ENCODE data around the gene NHLH2. TPM values are rescaled to one million over a fixed set of nuclear protein-coding genes. Genes with fewer than 3 reads are reported as not detected.
A peak's percentile ranks its signal among the peaks of the same experiment; 100 is the strongest.

The NHLH2 gene
- total RNA-seq, 1 experiment from 2014 or later: not detected

- in situ Hi-C loops (cut with HindIII; ENCODE audit: low pct_unique_long_range_greater_than_20kb, low sequenced_read_pairs): no loop called here
- DNase-seq (ENCODE audit: low read depth, low spot score): no peak
These were observed 26.1 kb downstream of the NHLH2 start for GRCh38 chr1:115814685-115815398.

DNA sequence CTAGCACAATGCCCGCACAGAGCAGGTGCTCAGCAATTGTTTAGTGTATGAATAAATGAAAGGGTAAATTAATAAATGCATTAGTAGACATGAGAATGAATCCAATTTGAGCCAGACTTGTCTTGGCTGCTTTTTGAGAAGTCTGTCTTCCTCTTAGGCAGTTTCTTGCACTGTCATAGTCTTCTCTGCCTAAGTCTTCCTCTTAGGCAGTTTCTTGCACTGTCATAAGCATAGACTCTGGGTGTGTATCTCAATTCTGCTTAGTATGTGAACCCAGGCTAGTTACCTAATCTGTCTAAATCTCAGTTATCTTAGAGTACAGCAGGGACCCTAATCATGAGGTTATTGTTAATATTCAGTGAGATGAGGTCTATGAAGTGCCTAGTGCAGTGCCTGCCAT, 27.2 kb downstream of the NHLH2 start:
- DNase-seq (ENCODE audit: low read depth, low spot score): no peak
- in situ Hi-C loops (cut with HindIII; ENCODE audit: low pct_unique_long_range_greater_than_20kb, low sequenced_read_pairs): no loop called here

GRCh38 chr1:115811140-115811828, 29.6 kb downstream of the NHLH2 start:
- no peak for DNase-seq (ENCODE audit: low read depth, low spot score)
- in situ Hi-C loops (cut with HindIII; ENCODE audit: low pct_unique_long_range_greater_than_20kb, low sequenced_read_pairs): no loop called here

GRCh38 chr1:115810609-115811008, 30.3 kb downstream of the NHLH2 start:
- in situ Hi-C loops (cut with HindIII; ENCODE audit: low pct_unique_long_range_greater_than_20kb, low sequenced_read_pairs): no loop called here
- no peak for DNase-seq (ENCODE audit: low read depth, low spot score)

DNA sequence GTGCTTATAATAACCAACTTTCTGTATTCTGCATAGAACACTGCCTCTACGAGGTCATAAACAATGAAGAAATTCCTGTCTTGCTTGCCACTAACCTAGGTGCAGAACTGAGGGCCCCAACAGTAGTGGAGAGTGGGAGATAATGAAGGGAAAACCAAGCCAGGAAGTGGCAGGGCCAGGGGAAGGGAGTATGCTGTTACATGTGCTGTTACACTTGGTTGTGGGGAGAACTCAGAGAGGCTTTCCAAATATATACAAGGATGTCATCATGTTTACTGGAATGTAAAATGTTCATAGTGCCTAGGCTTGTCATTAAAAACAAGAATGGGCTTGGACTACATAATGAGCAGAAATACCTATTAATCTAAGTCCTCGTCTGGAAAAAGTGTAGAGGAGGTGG, 31.1 kb downstream of the NHLH2 start:
- DNase-seq (ENCODE audit: low read depth, low spot score): no peak
- in situ Hi-C loops (cut with HindIII; ENCODE audit: low pct_unique_long_range_greater_than_20kb, low sequenced_read_pairs): no loop called here

- in situ Hi-C loops (cut with HindIII; ENCODE audit: low pct_unique_long_range_greater_than_20kb, low sequenced_read_pairs): no loop called here
These were observed 31.9 kb downstream of the NHLH2 start for GRCh38 chr1:115809076-115809475.

GRCh38 chr1:115807723-115808122, 33.2 kb downstream of the NHLH2 start:
- in situ Hi-C loops (cut with HindIII; ENCODE audit: low pct_unique_long_range_greater_than_20kb, low sequenced_read_pairs): no loop called here
- peak; percentile 79 for DNase-seq (ENCODE audit: low read depth, low spot score)

More at GRCh38 chr1:115809076-115809475, 31.9 kb downstream of the NHLH2 start:
- DNase-seq (ENCODE audit: low read depth, low spot score): no peak

- in situ Hi-C loops (cut with HindIII; ENCODE audit: low pct_unique_long_range_greater_than_20kb, low sequenced_read_pairs): no loop called here
- no peak for DNase-seq (ENCODE audit: low read depth, low spot score)
These were observed 35.3 kb downstream of the NHLH2 start for GRCh38 chr1:115805597-115805996.

- in situ Hi-C loops (cut with HindIII; ENCODE audit: low pct_unique_long_range_greater_than_20kb, low sequenced_read_pairs): no loop called here
- DNase-seq (ENCODE audit: low read depth, low spot score): no peak
These were observed 38.5 kb downstream of the NHLH2 start for GRCh38 chr1:115802416-115802815.

- in situ Hi-C loops (cut with HindIII; ENCODE audit: low pct_unique_long_range_greater_than_20kb, low sequenced_read_pairs): no loop called here
- no peak for DNase-seq (ENCODE audit: low read depth, low spot score)
These were observed 43.4 kb downstream of the NHLH2 start for GRCh38 chr1:115797486-115797885.

- in situ Hi-C loops (cut with HindIII; ENCODE audit: low pct_unique_long_range_greater_than_20kb, low sequenced_read_pairs): no loop called here
- DNase-seq (ENCODE audit: low read depth, low spot score): no peak
These were observed 44.0 kb downstream of the NHLH2 start for GRCh38 chr1:115796897-115797296.

DNA sequence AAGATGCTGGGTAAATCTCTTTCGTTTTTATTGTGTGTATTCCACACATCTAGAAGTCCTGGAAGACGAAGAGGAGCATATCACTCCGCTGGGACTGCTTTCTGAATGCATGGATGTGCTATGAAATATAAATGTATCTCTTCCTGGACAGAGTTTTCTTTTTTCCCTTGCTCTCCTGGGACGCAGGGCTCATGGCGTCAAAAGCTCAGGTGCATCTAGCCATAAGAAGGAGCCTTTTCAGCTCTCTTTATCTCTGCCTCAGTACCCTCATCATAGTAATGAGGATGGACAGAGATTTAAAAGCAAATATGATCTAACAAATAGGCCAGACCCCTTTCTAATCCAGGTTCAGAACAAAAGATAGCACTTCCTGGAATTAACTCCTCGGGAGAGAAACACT, 44.9 kb downstream of the NHLH2 start:
- no peak for DNase-seq (ENCODE audit: low read depth, low spot score)
- in situ Hi-C loops (cut with HindIII; ENCODE audit: low pct_unique_long_range_greater_than_20kb, low sequenced_read_pairs): no loop called here

DNA sequence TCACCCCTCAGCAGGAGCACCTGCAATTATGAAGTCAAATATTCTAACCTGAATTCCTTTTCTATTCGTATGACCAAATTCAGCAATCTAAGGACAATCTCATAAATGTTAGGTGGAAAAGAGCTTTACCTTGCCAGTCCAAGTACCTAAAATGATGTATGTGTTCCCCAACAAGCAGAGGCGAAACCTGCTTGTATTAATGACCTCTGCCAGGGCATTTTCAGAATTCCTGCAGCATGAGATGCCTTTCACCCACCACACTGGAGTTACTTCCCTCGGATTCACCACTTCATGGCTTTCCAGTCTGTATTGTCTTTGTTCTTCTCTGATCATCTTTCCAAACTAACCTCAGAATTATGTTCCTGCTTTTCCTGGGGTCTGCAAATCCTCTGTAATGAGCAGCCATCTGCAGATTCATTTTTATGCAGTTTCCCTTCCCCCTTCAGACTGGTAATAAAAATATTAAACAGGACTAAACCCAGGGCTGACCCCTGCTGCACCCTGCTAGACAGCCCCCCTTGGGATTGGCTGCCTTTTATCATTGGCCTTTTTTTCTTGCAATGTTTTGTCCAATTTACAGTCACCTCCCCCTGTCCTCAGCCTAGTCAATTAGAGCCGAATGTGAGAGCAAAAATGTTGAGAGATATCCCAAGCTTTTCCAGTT, 45.8 kb downstream of the NHLH2 start:
- in situ Hi-C loops (cut with HindIII; ENCODE audit: low pct_unique_long_range_greater_than_20kb, low sequenced_read_pairs): no loop called here
- no peak for DNase-seq (ENCODE audit: low read depth, low spot score)

- DNase-seq (ENCODE audit: low read depth, low spot score): no peak
- in situ Hi-C loops (cut with HindIII; ENCODE audit: low pct_unique_long_range_greater_than_20kb, low sequenced_read_pairs): no loop called here
These were observed 47.8 kb downstream of the NHLH2 start for GRCh38 chr1:115793162-115793561.

- in situ Hi-C loops (cut with HindIII; ENCODE audit: low pct_unique_long_range_greater_than_20kb, low sequenced_read_pairs): no loop called here
- DNase-seq (ENCODE audit: low read depth, low spot score): no peak
These were observed 49.1 kb downstream of the NHLH2 start for GRCh38 chr1:115791816-115792215.

- no peak for DNase-seq (ENCODE audit: low read depth, low spot score)
- in situ Hi-C loops (cut with HindIII; ENCODE audit: low pct_unique_long_range_greater_than_20kb, low sequenced_read_pairs): no loop called here
These were observed 50.1 kb downstream of the NHLH2 start for GRCh38 chr1:115790846-115791245.

GRCh38 chr1:115790356-115790755, 50.6 kb downstream of the NHLH2 start:
- in situ Hi-C loops (cut with HindIII; ENCODE audit: low pct_unique_long_range_greater_than_20kb, low sequenced_read_pairs): no loop called here
- DNase-seq (ENCODE audit: low read depth, low spot score): no peak

Measured in SK-MEL-5 (cell line).